Right forelimb (tissue), 1 donor: ENCODE results near the gene TUBB.
"Not testable (repeated sequence)": the region's sequence is repeated elsewhere in the genome, so short reads cannot be mapped to it uniquely, and the experiment has no call there.

Experiments
- DNase-seq: peaks from one replicate; pipeline ENCODE4 v3.0.0-alpha.2; 2018

The TUBB gene

DNA sequence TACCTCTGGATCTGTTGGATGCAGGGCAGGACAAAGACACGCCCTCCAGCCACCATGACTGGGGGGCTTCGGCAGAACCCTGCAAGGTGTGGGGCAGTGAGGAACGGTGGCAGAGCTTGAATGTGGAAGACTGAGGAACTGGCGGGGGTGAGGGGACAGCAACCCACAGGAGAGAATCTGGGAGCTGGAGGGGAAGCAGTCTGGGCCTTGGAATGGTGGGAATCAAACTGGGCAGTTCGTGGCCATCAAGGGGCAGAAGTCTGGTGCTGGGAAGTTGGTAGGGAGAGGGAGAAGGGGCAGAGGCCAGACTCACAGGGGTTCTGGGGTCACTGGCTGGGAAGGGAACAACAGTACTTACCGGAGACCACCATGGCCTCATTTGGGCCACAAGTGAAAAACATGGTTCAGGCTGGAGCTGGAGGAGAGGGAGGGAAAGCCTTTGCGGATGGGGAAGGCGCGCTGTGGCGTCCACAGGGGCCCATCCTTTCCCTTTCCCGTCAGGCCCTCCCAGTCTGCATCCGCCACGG, 21.7 kb downstream of the TUBB start:
- DNase-seq: no peak

DNA sequence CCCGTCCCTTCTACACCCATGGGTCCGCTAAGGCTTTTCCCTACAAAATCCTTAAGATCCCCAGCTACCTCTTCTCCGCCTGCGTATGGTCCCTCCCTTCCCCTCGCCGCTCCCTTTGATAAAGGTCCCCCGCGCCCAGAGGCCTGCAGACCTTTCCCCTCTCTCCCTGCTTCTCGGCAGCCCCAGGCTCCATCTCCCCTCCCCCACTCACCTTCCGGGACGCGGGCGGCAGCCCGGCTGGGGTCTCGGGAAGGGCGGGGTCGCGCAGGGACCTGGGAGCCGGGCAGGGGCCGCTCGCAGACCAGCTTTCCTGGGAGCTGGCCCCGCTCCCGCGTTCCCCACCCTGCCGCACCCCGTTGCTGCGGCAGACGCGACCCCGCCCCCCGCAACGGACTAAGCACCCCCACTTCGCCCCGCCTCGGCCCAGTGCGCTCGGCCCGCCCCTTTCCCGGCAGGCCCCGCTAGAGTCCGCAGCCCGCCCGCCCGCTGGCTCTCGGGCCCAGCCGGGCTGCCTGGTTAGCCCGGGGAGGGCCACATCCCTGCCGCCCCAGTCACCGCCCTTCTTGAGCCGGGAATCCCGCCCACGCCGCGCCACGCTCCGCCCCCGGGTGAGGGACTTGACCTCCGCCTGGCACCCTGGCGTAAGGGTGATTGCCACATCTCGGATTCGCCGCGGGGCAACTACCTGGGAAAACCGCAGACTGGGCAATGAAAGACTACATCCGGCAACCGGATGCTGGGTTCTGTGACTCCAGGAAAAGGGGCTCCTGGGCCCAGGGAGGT, 22.4 kb downstream of the TUBB start, which contains the start of gene FLOT1:
Gene FLOT1 (minus strand): TSS at position 372 of the 783 bp plus-strand sequence. CDS start 498 bp downstream, outside the sequence.
- peak; percentile 93 for DNase-seq

DNA sequence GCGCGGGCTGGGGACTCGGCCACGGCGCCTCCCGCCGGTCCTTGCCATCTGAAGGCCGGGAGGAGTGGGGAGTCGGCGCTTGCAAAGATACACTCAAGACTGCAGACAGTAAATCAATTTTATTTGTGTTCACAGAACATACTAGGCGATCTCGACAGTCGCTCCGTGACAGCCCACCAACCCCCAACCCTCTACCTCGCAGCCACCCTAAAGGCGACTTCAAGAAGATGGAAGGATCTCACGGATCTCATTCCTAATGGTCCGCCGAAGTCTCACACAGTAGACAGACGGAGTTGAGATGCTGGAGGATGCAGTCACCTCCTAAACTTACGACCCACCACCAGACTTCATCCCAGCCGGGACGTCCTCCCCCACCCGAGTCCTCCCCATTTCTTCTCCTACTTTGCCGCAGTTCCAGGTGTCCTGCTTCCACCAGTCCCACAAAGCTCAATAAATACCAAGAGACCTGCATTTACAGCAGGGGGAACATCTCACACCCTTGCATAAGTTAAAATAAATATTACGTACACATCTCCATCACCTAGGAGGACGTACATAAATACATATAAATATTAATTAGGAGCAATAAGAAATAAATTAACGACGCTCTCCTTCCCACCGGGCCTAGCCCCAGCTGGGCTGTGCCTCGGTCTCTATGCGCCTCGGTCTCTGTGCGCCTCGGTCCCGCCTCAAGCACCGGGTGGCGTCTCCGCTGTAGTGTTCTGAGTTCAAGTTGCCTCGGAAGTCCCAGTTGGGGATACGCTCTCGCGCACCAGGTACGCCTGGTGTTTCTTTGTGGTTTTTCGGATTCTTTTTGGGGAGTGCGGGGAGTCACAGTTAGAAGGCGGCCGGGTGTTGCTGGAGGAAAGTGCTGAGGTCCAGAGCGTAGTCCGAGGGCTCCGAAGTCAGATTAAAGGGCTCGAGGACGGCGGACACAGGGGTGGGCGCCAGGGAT, 23.2 kb downstream of the TUBB start:
- DNase-seq: no peak

DNA sequence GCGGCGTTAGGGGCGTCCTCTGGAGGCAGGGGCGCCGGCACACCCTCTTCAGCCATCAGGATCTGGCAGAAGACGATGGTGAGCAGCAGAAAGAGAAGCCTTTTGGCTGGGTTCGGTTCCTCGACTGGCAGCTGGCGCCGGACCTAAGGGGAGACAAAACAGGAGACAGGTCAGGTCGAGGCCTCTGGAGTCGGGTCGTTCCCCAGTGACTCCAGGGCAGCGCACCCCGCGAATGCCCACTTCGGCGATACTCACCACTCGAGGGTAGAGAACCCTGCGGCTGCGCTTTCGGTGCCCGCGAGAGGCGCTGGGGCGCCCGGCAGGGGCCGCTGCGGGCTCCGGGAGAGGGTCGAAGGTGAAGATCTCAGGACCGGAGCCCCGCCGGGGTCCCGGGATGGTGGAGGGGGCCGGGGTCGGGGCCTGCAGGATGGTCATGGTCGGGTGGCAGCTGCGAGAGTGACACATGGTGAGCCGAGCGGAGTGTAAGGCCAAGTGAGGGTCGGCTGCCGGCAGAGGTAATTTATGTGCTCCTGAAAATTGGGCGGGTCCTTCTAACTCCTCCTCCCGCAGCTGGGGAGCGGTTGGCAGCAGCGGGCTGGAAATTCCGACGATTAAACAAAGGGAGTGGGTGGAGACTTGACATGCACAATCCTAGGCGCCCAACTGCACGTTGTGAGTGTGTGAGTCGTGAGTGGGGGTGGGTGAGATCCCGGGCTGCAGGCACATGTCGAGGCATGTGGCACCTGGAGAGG, 24.1 kb downstream of the TUBB start, which contains the start of gene IER3:
Gene IER3 (minus strand): TSS at position 494 of the 752 bp plus-strand sequence. CDS start 29 bp downstream, at position 465.
- DNase-seq: peak; percentile 86

DNA sequence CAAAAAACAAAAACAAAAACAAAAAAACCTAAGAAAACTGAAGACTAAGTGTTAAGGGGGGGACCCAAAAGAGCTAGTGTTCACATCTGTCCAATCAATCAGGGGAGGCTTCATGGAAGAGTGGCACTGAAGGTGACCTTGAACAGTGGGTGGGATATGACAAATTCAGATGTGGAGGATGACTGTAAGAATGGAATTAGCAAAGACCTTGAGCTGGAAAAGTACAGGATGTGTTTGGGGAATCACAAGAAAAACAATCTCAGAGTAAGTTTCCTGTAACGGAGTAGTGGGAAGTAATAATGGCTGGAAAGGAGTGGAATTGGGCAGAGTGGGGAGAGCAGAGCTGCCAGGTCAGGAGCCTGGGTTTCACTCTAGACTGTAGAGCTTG, 27.1 kb downstream of the TUBB start:
- no peak for DNase-seq

DNA sequence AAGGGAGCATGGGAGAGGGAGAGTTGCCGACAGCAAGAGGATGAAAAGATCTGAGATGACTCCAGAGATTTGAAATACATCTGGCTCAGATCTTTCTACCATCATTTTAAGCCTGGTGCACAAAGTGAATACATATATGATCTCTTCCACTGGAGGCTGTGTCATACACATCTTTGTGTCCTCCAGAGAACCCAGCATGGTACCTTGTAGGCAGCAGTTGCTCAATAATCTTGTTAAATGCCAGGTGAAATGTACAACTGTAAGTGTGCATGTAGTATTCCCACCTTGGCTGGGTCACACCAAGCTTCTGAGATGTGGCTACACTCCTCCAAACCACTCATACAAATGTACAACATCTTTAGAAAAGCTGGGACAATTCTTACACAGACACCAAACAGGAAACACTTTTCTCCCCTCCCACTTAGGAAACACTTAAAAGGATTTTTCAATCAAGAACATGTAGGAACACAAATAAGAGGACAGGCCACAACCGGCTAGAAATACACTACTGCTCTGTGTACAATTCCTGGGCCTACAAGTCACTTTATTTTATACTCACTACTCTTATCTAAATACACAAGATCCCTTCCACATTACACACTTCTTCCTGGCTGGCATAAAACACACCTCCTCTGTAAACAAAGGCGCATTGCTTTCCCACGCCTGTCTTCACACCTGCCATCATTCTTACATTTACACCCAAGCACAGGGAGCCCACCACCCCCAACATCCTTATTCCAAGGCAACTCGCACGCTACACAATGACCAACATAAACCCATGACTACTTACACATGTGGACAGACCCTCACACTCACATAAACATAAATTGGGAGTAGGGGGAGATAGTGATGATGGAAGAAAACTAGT, 28.0 kb downstream of the TUBB start:
- no peak for DNase-seq

DNA sequence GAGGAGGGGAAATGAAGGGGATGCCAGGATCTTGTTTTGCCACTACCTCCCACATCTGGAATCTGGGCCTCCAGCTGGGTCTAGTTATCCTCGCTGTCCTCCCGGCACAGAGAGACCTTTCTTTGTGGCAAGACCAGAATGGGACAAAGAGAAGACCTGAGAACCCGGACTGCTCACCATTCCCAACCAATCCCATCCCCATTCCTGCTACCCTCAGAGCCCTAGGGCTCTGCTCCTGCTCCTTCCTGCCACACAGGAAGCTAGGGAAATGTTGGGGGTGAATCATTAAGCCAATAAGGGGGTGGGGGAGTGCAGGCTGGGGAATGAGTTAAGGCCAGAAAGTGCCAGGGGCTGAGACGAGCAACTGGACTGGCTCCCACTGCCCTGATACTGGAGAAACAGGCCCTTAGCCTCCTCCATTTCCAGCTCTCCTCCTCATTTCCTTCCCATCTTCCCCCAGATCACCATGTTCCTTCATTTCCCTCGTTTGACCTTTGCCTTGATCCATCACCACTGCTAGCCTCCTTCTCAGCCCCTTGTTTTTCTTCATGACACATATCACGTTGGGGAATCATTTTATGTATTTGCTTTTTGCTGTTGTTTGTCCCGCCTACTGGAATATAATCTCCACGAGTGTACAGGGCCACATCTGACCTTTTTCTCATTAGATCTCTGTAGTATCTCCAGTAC, 28.8 kb downstream of the TUBB start:
- no peak for DNase-seq

DNA sequence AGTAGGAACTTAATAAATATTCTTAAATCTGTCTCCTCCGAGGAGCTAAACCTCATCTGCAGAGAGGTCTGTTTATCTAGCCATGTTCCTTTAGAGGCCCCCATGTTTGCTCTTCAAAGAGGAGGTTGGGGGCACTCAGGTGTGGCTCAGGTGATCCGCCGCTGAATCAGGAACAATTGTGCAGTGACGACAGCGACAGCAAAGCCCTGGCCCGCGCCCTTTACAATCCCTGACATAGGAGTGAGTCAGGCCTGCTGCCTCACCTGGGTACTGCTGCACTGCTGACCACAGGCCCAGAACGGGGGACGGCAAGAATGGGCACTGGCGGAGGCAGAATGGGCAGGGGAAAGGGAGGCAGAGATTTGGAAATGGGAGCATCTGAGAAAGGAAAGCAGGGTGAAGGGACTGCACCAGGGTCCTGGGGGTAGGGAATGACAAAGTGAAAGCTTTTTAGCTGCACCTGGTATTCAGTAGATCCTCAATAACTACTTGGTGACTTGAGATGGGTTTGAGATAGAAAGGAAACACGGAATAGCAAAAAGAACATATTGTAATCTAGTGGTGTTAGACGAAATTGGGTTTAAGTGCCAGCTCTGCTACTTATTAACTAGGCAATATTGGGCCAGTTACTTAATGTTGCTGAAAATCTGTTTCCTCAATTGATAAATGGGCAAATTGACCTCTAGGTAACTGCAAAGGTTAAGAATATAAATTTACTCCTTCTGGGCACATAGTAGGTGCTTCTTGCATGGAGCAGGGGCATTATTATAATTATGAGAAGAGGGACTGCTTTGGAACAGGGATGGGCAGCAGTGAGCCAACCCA, 29.6 kb downstream of the TUBB start:
- DNase-seq: no peak

DNA sequence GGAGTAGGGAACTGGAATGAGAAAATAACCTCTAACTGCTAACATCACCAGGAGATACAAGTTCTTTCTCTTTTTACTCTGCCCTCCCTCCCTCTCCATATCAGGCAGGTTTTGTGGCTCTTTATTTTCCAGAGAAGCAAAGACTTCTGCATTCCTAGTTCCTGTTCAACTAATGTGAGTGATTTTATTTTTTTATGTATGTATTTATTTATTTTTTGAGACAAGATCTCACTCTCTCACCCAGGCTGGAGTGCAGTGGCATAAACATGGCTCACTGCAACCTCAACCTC, 30.2 kb downstream of the TUBB start:
- DNase-seq: no peak

DNA sequence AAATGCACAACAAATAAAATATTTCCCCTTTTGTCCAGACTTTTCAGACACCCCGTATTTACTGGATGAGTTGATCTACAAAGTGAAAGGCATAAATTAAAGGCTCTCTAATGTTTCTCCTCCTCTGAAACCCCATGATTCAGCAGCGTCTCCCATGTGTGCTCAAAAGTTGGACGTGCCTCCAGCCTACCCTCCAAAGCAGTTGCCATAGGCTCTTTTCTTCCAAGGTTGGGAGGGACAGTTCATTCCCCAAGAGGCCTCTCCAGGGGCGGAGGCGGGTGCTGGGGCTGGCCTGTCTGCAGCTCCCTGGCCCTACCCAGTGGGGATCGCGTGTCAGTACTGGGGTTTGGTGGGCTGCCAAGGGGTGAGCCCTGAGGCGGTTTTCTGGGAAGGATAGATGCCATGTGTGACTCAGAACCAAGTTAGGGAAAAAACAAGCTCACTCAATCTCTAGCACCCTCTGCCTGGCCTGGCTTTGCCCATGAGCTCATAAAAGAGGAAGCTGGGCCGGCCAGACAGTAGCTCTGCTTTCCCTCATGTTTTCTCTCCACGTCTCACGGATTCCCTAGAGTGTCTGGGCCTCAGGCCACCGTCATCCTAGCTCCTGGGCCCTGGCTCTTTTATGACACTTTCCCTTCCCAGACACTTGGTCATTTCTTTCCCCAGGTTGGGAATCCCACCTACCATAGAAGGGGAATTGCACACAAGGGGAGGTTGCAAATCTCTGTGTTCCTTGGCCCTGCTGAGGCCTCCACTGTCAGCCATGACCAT, 32.2 kb downstream of the TUBB start:
- DNase-seq: peak; percentile 89

DNA sequence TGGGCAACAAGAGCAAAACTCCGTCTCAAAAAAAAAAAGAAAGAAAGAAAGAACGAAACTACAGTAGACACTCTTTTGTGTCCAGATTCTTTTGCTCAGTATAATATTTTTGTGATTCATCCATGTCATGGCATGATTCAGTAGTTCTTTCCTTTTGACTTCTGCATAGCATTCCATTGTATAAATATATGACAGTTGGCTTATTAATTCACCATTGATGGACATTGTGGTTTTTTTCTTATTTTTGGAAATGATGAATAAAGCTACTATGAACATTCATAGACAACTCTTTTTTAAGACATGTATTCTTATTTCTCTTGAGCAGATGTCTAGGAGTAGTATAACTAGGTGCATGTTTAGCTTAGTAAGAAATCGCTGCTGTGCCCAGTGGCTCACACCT, 34.5 kb downstream of the TUBB start:
- DNase-seq: no peak

DNA sequence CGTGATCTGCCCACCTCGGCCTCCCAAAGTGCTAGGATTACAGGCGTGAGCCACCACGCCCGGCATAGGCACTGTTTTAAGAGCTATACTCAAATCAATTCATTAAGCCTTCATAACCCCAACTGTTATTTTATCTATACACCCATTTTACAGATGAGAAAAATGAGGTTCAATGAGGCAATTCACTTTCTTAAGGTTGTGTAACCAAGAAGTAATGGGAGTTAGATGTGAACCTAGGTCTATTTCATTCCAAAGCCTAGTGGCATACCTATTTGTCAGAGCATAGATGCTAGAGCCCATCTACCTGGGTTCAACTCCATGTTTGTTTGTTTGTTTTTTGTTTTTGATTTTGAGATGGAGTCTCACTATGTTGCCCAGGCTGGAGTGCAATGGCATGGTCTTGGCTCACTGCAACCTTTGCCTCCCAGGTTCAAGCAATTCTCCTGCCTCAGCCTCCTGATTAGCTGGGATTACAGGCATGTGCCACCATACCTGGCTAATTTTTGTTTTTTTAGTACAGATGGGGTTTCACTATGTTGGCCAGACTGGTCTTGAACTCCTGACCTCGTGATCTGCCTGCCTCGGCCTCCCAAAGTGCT, 36.4 kb downstream of the TUBB start:
- not testable (repeated sequence) for DNase-seq

DNA sequence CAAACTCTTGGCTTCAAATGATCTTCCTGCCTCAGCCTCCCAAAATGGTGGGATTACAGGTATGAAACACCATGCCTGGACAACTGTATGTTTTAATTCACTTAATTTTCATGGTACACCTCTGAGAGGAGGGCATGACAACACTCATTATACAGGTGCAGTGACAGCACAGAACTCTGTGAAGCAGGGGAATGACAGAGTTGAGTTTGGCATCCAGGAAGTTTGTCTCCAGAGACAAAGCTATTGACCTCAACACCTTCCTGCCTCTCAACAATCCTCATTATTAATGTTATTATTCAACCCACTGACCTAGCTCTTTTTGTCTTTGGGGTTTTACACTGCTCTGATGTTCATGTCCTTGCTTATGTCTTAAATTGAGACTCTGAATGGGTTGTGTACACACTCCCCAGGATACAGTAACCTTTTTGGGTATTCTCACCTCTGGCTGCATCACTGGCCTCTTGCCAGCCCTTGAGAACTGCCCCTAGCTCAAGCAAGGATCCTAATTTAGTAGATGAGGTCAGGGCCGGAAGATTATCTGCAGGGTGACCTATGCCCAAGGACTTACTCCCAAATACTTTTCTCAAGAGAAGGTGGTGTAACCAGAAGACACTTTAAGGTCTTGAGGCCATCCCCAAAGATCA, 37.2 kb downstream of the TUBB start:
- no peak for DNase-seq

DNA sequence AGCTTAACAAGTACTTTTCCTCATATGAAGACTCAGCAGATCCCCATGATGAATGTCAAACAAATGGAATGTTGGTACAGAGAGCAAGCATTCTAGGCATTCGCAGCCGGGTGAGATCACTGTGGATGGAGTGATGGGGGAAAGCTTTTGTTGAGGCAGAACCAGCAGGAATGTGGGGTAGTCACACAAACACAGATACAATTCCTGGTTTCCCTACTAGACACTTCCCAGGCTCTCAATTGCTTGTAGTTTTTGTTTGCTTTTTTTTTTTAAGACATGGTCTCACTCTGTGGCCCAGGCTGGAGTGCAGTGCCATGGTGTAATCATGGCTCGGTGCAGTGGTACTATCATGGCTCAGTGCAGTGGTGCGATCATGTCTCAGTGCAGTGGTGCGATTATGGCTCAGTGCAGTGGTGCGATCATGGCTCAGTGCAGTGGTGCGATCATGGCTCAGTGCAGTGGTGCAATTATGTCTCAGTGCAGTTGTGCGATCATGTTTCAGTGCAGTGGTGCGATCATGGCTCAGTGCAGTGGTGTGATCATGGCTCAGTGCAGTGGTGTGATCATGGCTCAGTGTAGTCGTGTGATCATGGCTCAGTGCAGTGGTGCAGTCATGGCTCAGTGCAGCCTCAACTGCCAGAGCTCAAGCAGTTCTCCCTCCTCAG, 39.6 kb downstream of the TUBB start:
- DNase-seq: no peak

DNA sequence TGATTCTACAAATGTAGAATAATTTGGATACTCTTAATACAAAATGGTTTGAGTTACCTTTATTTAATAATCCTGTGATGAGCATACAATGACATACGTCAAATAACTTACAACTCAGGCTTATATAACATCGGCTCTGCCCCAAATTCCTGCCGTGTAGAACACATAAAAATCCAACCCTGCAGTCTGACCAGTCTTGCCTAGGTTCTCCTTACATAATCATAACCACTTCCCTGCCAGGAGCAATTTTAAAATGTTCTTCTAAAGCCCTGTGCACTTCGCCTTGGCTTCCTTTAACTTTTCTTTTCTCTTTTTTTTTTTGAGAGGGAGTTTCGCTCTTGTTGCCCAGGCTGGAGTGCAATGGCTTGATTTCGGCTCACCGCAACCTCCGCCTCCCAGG, 40.4 kb downstream of the TUBB start:
- no peak for DNase-seq

DNA sequence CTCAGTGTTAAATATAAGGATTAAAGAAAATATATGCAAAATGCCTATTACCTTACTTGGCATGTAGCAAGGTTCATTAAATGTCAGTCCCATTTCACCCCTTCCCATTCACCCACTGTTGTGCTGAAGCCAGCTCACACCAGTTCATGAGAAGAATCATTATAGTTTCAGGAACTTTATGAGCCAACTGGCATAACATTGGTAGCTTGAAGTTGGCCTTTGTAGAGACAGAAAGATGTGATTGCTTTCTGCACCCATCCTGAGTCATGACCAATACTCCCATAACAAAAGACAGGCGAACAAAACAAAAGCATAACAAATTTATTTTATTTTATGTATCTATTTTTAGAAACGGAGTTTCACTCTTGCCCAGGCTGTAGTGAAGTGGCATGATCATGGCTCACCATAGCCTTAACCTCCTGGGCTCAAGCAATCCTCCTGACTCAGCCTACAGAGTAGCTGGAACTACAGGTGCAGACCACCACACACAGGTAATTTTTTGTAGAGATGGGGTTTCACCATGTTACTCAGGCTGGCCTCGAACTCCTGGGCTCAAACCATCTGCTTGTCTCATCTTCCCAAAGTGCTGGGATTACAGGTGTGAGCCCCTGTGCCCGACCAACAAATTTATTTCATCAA, 41.8 kb downstream of the TUBB start:
- no peak for DNase-seq

DNA sequence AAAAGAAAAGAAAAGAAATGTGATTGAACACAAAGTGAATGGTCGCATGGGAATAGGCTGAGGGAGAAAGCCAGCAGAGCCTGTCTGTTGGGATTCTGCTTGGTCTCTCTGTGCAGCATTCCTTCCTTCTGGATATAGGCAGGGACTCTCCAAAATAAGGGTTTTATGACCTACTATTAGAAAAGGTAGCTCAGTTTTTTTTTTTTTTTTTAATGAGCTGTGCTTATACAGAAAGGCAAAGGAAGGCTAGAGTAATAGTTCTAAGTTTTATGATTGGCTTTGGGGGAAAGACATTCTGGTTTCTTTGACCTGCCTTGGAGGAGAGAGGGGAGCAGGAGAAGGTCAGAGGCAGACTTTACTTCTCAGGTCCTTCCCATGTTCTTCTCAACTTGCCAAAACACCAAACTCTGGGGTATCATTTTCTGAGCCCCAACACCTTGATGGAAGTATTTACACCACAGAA, 43.0 kb downstream of the TUBB start:
- no peak for DNase-seq
